Activated CD8-positive, alpha-beta memory T cell treated with anti-CD3 and anti-CD28 coated beads, Interleukin-2, amount 50 U/mL, for 48 hours (primary cell): ENCODE measurements around the gene CST5.
A peak's percentile ranks its signal among the peaks of the same experiment; 100 is the strongest.
"Not testable (repeated sequence)": the region's sequence is repeated elsewhere in the genome, so short reads cannot be mapped to it uniquely, and the experiment has no call there.

ENCODE experiments used
- DNase-seq: peaks from one replicate; pipeline ENCODE4 v3.0.0-alpha.2; 2020

Gene CST5, protein sequence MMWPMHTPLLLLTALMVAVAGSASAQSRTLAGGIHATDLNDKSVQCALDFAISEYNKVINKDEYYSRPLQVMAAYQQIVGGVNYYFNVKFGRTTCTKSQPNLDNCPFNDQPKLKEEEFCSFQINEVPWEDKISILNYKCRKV

DNA sequence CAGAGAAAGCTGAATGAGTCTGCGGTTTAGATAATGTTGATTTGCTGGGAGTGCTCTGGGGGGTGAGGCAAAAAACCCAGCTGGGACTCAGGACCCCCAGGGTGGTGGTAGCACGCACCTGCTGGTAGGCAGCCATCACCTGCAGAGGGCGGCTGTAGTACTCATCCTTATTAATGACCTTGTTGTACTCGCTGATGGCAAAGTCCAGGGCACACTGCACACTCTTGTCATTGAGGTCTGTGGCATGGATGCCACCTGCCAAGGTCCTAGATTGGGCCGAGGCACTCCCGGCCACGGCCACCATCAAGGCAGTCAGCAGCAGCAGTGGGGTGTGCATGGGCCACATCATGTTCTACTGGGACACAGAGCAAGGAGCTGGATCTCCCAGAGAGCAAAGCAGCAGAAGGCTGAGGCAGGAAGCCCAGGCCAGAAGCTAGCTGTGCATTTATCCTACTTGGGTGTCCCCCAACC is at the start of gene CST5:
Gene CST5, minus strand, starts transcription at position 421 of the 471 bp plus-strand sequence. Its CDS starts 72 bp downstream, at position 349.
- DNase-seq: no peak

GRCh38 chr20:23928788-23929187 is 49.2 kb upstream of the CST5 start:
- no peak for DNase-seq

GRCh38 chr20:23928353-23928752 is 48.8 kb upstream of the CST5 start:
- no peak for DNase-seq

DNA sequence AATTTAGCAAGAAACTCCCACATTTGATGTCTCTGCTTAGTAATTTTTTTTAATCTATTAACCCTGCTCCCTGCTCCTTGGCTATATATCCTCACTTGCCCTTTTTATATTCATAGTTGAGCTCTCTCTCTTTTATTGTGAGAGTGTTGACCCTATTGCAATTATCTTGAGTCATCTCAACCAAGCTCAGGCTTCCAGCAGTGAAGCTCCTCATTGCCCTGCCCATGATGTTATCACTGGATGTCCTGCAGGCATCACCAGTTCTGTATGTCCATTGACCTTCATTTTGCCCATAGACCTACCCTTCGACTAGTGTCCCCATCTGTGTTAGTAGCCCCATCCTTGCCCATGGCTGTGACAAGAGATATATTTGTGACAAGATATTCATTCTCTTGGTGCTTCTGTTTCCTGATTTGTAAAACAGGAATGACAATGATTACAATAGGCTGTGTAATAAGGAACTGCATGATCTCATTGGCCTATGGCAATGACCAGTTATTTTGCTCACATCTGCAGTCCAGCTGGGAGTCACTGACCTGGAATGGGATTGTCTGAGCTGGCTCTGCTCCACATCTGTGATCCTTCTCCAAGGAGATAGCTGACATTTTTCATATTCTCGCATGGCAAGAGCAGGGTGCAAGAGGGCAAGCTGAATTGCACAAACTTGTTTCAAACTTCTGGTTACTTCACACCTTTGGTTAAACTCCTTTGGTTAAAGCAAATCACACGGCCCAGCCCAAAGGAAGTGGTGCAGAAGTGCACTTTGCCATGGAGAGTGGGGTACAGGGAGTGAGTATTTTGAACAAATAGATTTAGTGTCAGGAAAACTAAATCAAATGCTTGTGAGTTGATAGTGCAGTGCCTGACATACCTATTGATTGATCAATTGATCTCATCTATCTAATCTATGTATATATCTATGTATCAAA is 47.7 kb upstream of the CST5 start:
- DNase-seq: no peak

DNA sequence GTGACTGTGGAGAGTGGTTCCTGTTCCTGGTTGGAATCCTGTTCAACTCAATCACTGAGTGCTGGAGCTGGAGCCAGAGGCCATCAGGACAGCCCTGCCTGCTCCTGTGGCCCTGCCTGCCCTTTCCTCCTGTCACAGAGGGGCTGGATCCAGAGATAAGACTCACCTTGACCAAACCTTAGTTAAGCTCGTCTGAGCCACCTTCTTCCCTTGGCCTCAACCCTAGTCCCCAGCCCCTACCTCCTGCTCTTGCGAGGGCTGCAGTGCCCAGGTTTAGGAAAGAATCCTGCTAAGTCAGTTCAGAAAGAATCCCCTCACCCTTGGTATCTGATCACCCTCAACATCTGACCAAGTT is 47.0 kb upstream of the CST5 start:
- no peak for DNase-seq

DNA sequence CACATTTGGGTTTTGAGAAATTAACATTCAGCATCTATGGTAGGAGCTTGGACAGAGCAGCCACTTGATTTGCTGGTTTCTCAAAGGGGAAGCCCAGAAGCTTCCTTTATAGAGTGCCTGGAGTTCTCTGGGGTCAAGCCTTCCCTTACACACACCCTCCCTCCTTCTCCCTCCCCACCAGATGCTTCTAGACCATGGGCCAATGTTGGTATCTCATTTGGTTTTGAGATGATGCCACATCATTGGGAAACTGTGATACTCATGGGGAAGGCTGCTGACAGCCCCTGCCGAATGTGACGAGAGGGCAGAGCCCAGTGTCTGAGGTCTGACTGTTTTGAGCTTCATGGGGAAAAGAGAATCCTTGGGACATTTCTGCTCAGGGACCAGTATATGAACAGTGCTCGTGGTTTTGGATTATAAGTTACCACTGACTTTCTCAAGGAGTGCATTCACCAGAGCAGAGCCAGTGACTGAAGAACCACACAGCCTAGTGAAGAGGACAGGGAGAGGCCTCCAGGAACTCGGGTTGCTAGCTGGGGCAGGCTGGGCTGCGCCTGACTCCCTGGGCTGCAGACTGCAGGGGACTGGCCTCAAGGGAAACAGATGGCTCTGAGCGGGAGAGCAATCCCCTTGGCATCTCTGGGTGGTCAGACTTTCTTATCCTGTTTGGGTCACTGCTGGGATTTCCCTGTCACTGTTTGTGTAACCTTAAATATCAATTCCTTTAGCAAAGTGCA is 46.4 kb upstream of the CST5 start:
- DNase-seq: no peak

GRCh38 chr20:23924751-23925150 is 45.2 kb upstream of the CST5 start:
- DNase-seq: no peak

- DNase-seq: no peak
Measured at GRCh38 chr20:23923891-23924435, 44.4 kb upstream of the CST5 start.

GRCh38 chr20:23923311-23923710 is 43.8 kb upstream of the CST5 start:
- no peak for DNase-seq

GRCh38 chr20:23920408-23921325 is 41.1 kb upstream of the CST5 start:
- DNase-seq: no peak

DNA sequence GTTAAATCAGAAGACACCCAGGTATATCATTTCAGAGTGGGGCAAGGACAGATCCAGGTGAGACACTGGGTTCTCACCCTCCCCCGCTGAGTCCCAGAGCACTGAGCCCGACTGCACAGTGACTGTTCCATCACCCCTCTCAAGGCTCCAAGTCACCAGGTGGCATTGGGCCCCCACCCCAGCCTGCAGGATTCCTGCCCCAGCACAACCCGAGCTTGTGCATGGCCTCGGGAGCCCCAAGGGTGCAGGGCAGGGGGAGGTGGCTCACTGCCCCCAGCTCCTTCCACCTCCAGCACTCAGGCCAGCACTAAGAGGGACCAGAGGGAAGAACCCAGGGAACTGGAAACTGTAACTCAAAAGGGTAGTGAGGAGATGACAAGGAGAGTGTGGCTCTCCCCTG is 39.3 kb upstream of the CST5 start:
- no peak for DNase-seq

GRCh38 chr20:23918101-23918862 is 38.7 kb upstream of the CST5 start:
- no peak for DNase-seq

- DNase-seq: no peak
Measured at GRCh38 chr20:23917024-23917725, 37.6 kb upstream of the CST5 start.

DNA sequence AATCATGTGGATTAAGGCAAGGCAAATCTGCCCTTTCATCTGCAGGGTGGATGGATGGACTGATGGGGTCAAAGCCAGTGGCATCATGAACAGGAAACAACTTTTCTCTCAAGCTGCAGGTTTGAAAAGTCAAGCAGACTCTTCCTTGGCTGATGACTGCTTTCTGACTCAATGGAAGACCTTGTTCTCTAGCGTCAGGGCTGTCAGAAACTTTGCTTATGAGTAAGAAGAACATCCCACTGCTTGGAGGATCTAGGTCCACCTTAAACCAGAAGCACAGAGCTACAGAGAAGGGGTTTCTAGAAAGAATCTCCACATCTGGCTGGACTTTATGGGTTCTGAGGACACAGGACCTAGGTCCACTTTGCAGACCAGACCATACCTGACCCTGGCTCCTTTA is 36.3 kb upstream of the CST5 start:
- DNase-seq: no peak

DNA sequence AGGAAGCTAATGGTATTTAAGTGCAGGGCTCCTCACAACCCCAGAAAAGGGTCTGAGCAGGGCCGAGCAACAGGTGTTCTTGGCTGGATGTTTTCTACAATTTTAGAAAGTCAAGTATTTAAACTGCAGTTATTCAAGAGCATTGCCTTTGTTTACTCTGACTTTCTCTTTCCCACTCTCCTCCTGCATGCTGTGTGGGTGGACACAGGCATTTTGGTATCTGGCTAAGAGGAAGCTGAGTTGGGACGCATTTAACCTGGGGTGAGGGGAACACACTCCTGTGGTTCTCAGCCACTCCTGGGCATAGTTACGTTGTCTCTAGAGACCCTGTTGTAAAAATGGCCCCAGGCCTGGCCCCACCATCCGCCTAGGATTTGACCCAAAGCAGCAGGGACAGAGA is 34.9 kb upstream of the CST5 start:
- DNase-seq: not testable (repeated sequence)

DNA sequence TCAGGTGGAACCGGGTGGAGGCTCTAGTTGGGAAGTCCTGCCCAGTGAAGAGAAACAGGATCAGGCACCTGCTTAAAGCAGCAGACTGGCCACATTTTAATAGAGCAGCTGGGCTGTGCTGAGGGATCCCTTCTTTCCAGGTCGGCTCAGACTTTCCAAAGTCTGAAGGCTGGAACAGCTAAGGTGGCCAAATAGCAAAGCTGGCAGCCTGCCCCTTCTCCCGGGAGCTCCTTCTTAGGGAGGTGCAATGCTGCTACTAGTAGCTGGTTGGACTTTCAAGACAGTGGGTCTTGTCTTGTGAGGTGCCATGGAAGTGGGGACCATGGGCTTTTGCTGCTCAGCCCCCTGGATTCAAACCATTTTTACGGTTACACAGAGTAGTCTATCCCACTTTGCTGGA is 30.7 kb upstream of the CST5 start:
- DNase-seq: no peak

- no peak for DNase-seq
Measured at GRCh38 chr20:23909390-23909789, 29.8 kb upstream of the CST5 start.

DNA sequence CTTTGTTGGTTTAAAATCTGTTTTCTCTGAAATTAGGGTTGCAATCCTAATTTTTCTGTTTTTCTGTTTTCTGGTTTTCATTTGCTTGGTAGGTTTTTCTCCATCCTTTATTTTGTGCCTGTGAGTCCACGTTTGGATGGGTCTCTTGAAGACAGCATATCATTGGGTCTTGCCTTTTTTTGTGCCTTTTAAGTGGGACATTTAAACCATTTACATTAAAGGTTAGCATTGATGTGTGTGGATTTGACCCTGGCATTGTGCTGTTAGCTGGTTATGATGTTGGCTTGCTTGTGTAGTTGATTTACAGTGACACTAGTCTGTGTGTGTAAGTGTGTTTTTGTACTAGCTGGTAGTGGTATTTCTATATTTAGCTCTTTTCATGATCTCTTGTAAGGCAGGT is 28.0 kb upstream of the CST5 start:
- DNase-seq: no peak

- peak; percentile 28 for DNase-seq
Measured at GRCh38 chr20:23902396-23902795, 22.8 kb upstream of the CST5 start.

- DNase-seq: not testable (repeated sequence)
Measured at GRCh38 chr20:23890867-23891266, 11.3 kb upstream of the CST5 start.

DNA sequence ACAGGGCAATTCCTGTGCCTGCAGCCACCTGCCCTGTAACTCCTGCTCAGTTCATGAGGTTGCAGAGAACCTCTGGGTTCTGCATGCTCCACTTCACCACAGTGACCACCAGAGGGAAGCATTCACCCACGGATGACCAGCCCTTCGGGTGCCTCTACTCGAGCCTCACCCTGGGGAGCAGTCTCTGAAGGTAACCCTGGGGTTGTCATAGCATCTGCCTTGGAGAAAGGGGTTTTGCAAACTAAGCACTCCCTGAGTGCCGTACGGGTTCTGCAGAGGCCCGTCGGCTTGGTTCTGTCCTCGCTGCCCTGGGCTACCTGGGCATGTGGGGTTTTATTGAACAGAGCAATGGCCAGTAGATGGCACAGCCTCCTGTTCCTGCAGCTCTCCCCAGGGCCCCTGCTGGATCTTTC is 10.2 kb upstream of the CST5 start:
- DNase-seq: peak; percentile 81
